ENCODE measurements around the gene PRKG1.

DNA sequence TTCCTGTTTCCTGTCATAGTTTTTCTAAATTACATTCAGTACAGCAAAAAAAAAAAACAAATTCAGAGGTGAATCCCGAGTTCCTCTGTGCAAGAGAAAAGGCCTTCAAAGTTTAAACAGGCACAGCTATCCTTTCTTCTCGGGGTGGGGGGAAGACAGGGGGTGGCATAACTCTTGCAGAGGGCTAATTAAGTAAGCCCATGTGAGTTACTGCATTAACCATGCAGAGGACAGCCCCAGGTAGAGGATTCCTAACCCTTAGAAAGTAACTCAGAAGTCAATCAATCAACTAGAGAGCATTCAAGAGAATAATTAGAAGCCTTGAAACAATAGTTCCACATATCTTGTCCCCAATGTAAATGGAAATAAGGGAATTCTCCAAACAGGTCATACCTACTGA, 454.2 kb downstream of the PRKG1 start:
- TF ChIP-seq POLR2AphosphoS5 (IDR thresholded peaks at IDR 0.05; ENCODE audit: low read depth, low read length): no peak
- TF ChIP-seq TAF1 (IDR thresholded peaks at IDR 0.05; ENCODE audit: borderline replicate concordance, insufficient read depth, low read length): no peak
